Fibroblast of skin of back (primary cell): ENCODE data around the gene MST1.
"Not testable (repeated sequence)": the region's sequence is repeated elsewhere in the genome, so short reads cannot be mapped to it uniquely, and the experiment has no call there.

ENCODE experiments used
- DNase-seq: peaks from one replicate; pipeline ENCODE4 v3.0.0-alpha.2; 2013

The MST1 gene

GRCh38 chr3:49700453-49701128, 11.3 kb upstream of the MST1 start:
- no peak for DNase-seq

GRCh38 chr3:49700014-49700413, 10.7 kb upstream of the MST1 start:
- no peak for DNase-seq

DNA sequence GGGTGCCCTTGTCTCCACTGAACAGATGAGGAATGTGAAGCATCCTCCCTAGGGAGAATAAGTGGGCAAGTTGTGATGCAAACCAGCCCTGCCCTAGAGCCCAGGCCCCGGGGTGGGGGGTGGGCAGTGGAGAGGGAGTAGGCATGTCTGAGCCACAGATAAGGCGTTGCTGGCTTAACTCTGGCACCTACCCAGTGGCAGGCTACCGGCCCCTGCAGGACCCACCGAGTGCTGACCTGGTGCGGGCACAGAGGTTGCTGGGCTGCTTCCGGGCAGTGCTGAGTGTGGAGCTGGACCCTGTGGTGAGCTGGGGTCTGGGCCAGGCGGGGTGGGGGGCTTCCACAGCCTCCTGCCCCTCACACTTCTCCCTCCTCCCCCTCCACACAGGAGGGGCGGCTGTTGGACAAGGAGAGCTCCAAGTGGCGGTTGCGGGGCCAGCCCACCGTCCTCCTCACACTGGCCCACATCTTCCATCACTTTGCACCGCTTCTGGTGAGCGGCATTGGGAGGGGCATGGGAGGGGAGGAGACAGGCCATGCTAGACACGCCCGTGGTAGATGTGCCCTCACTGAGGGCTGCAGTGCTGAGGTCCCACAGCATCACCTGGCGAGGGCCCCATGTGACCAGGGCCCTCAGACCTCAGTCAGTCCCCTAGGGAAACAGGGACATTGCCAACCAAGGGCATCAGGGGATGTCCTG, 10.2 kb upstream of the MST1 start:
- peak; percentile 46 for DNase-seq

DNA sequence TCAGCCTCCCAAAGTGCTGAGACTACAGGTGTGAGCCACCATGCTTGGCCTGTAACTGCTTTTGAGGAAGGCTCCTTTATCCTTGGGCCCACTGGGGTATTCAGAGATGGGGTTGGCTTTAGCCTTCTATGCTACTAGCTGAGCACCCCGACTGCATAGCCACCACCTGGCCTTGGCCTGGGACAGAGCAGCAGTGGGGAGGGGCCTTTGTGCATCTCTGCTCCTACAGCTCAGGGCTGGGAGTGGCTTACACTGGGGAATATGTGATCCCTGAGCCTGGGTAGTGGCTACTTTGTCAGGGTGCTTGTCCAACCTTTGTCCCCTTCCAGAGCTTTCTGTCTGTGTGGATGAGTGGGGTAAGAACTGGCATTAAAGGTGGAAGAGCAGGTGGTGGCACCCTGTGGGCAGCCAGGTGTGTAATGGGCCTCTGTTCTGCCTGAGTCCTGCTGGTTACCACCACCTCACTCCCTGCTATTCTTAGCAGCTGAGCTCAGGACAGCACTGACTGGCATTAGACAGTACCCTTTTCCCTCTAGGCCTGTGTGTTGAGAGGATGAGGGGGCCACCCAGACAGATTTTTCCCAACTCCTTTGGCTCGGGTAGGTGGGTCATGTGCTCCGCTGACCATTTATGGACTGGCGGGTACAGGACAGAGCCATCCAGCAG, 6.2 kb upstream of the MST1 start:
- DNase-seq = not testable (repeated sequence)

DNA sequence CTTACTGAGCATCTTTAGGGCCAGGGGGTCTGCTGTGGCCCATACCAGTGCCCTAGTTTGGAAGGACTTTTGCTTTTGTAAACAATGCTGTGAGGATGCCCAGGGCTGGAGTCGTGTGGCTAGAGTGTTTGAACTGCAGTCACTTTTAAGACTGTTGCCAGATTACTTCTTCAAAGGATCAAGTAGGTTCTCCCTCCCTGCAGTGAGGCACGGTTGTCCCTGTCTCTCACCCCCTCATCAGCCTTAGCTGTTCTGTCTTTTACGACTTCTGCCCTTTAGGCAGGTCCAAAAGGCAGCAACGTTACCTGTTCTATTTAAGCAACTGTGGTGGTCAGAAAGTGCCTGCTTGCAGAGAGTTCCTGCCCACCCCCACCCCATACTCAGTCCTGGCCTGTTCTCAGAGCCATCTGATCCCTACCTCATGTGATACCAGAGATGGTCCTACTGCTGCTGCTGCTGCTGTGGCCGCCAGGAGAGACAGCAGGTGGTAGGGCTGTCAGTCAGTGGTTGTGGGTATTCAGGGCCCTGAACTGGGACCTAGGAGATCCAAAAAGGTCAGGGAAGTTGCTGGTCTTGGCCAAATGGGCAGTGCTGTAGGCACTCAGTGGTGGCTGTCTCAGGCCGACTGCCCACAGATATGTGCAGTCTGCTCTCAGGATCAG, 5.3 kb upstream of the MST1 start:
- DNase-seq = not testable (repeated sequence)

GRCh38 chr3:49691481-49691880, 2.2 kb upstream of the MST1 start:
- not testable (repeated sequence) for DNase-seq

DNA sequence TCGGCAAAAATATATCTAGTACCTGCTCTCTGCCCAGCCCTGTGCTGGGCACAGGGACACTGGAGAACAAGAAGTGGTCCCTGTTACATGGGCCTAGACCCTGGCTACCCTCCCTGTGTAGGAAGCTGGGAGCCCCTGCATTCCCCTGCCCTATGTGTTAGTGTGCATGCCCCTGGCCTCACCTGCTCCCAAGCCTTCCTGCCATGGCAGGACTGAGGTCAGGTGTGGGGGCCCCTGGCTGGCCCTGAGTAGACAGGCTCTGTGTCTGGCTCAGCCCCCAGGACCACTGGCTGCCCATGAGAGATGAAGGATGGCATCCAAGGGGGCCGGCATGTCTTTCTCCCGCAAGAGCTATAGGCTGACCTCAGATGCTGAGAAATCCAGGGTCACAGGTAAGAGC, 1.6 kb upstream of the MST1 start:
- DNase-seq = not testable (repeated sequence)

DNA sequence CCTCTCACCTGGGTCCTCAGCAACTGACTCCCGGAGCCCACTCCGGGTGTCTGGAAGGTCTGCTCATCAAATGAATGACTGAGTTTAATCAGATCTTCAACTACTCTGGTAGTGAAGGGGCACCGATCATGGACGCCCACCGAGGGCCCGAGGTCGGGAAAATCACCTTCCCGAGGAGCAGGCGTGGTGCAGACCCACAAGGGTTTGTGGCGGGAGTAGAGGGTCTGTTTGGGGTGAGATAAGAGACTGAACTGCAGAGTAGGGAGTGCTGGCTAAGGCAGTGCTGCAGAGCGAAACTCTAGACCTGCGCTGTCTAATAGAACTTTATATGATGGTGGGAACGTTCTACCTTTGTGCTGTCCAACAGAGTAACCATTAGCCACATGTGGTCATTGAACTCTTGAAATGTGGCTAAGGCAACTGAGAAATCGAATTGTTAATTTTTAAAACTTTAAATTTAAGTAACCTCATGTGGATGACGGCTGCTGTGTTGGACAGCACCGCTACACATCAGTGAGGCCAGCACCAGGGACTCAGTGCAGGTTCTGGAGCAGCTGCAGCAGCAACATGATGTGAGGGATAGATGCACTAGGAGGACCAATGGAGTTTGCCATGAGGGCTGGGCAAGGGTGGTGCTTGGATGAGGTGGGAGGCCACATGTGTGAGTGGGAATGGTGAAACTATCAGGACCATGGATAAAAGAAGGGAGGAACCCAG, 792 bp upstream of the MST1 start:
- DNase-seq = not testable (repeated sequence)

- not testable (repeated sequence) for DNase-seq
Observed at GRCh38 chr3:49688338-49689045, 782 bp downstream of the MST1 start.

DNA sequence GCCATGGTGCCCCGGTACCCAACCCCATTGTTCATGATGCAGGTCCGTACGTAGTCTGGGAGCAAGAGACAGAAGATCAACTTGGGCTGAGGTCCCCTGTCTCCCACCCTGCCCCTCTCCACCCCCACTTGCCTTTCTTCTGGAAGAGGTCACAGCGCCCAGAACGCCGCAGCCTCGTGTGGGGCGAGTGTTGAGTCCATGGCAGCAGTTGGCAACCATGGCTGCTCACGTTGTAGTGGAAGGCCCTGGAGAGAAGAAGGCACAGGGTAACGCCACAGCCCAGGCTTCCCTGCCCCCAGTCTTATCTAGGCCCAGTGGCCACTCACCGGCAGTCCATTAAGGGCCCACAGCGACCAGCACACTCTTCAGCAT, 1.9 kb downstream of the MST1 start:
- not testable (repeated sequence) for DNase-seq

- DNase-seq = peak; percentile 49
Observed at GRCh38 chr3:49686769-49687423, 2.4 kb downstream of the MST1 start.

GRCh38 chr3:49686346-49686745, 2.9 kb downstream of the MST1 start:
- DNase-seq = not testable (repeated sequence)

- DNase-seq = not testable (repeated sequence)
Observed at GRCh38 chr3:49685846-49686245, 3.4 kb downstream of the MST1 start.

- not testable (repeated sequence) for DNase-seq
Observed at GRCh38 chr3:49685103-49685502, 4.2 kb downstream of the MST1 start.

DNA sequence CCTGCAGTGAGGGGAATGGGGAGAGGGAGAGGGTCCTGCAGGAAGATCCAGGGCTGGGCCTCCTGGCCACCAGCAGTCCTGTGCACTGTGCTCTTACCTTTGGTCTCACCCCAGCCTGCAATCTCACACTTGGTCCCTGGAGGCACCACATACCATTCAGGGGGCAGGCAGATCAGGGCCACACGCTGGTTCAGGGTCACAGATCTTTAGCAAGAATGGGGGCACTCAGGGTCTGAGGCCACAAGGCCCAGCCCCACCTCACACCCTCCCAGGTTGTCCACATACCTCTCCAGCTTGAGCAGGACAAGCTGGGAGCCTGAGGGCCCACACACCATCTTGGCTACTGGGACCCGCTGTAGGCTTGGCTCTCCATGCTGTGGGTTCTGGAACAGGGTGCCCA, 4.8 kb downstream of the MST1 start:
- DNase-seq = not testable (repeated sequence)

- no peak for DNase-seq
Observed at GRCh38 chr3:49683162-49683561, 6.1 kb downstream of the MST1 start.

DNA sequence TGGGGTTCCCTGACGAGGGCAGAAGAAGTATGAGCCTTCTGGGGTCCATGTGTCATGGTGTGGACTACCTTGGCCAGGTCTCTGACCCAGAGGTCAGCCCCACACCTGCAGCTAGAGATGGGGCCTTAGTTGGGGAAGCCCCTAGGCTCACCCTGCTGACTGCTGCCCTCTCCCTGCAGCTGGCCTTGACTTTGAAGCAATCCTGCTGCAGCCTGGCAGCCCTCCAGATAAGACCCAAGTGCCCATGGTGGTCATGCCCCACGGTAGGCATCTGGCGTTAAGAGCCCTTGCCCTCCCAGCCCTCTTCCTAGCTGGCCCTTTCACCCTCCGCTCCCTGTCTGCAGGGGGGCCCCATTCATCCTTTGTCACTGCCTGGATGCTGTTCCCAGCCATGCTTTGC, 7.7 kb downstream of the MST1 start:
- DNase-seq = no peak

DNA sequence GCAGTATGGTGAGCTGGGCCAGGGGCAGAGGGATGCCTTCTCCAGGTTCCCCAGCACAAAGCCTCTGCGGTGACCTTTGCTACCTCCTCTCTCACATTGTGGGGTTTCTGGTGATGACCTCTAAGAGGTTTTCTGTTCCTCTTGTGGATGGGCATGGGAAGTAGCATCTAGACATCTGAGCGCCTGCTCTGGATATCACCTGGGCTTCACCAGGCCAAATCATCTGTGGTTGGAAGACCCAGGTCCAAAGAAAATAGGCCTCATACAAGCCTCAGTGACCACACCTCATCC, 8.1 kb downstream of the MST1 start:
- DNase-seq = no peak

DNA sequence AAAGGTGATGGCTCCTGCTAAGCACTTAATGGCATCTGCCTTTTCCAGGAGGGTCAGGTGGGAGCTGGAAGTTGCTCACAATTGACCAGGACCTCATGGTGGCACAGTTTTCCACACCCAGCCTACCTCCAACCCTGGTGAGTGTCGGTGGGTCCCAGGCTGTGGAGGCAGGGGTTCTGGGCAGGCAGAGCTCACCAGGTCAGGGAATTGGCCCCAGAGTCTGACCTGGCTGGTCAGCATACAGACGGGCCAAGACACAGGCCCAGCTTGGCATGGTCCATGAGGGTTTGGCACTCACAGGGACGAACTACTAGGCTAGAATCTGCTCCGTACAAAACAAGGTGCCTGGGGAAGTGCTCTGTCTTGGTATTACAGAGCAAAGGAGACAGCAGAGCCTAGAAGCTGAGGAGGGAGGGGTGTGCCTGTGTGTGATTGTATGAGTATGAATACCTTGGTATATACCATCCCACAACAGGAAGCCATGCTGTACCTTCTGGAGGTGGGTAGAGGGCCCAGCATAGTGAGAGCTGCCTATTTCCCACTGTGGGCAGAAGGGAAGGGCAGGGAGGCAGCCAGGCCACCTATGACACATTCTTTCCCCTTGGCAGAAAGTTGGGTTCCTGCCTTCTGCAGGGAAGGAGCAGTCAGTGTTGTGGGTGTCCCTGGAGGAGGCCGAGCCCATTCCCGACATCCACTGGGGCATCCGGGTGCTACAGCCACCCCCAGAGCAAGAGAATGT, 8.6 kb downstream of the MST1 start:
- no peak for DNase-seq

- no peak for DNase-seq
Observed at GRCh38 chr3:49675912-49676311, 13.4 kb downstream of the MST1 start.

DNA sequence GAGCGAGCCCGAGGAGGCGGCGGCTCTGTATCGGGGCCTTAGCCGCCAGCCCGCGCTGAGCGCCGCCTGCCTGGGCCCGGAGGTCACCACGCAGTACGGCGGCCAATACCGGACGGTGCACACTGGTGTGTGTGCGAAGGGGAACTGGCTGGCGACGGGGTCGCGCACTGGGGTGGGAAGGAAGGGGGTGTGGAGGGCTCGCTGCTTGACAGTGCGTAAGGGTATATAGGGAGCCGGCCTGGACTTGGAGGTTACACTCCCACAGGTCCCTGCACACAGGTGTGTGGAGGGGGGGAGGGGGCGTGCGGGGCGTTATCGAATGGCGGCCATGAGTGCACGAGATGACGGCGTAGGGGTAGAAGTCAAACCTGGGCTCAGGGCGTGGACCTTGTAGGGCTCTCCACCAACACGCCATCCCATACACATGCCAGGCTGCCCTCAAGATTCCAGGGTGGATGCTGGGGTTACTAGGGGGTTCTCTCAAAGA, 14.7 kb downstream of the MST1 start:
- DNase-seq = no peak
